IPS-NIHi11 (cell line): ENCODE results near the gene HKDC1.

ENCODE experiments used
- DNase-seq: peaks from one replicate; pipeline ENCODE4 v3.0.0; 2012; ENCODE audit warnings: mixed read lengths, low spot score

The HKDC1 gene

DNA sequence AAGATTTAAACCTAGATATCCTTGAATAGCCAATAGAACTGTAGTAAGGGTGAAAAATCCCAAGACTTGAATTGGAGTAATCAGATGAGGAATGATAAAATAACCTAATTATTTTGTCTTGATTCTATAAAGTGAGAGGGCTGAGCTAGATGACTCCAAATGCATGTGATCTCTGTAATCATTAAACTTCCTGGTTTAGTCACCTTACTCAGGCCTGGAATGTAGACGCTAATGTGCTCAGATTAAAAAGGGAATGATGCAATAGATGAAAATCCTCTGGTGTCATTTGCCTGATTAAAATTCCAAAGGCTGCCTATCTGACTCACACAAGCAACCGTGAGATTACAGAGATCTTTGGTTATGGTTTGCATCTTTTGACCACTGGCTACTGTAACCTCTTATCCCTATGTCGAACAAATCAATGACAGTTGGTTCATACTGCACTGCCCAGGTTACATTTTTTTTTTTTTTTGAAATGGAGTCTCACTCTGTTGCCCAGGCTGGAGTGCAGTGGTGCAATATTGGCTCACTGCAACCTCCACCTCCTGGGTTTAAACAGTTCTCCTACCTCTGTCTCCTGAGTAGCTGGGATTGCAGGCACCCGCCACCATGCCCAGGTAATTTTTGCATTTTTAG is 2.9 kb upstream of the HKDC1 start:
- no peak for DNase-seq

DNA sequence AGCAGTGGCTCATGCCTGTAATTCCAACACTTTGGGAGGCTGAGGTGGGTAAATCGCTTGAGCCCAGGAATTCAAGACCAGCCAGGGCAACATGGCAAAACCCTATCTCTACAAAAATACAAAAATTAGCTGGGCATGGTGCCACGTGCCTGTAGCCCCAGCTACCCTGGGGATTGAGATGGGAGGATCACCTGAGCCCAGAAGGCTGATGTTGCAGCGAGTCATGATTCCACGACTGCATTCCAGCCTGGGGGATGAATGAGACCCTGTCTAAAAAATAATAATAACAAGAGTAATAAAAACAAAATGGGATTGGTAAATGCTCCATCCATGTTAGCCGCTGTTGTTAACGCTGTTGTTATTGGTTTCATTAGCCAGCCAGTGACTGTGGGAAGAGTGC is 1.3 kb upstream of the HKDC1 start:
- DNase-seq, result no peak

DNA sequence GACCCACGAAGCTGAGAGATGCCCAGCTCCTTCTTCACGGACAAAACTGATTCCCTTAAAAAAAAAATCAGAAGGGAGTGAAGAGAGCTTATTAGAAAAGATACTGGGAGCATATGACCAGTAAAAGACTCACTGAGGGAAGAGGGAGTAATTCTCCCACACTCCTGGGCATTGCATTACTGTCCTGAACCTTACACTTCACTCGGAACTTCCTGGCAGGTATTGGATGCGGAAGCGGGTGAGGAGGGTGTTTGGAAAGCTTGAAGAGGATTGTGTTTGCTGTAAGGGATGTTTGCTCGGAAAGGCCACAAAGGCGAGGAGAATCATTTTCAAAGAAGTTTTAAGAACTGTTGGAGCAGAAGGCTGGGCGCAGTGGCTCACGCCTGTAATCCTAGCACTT is 375 bp downstream of the HKDC1 start:
- no peak for DNase-seq

DNA sequence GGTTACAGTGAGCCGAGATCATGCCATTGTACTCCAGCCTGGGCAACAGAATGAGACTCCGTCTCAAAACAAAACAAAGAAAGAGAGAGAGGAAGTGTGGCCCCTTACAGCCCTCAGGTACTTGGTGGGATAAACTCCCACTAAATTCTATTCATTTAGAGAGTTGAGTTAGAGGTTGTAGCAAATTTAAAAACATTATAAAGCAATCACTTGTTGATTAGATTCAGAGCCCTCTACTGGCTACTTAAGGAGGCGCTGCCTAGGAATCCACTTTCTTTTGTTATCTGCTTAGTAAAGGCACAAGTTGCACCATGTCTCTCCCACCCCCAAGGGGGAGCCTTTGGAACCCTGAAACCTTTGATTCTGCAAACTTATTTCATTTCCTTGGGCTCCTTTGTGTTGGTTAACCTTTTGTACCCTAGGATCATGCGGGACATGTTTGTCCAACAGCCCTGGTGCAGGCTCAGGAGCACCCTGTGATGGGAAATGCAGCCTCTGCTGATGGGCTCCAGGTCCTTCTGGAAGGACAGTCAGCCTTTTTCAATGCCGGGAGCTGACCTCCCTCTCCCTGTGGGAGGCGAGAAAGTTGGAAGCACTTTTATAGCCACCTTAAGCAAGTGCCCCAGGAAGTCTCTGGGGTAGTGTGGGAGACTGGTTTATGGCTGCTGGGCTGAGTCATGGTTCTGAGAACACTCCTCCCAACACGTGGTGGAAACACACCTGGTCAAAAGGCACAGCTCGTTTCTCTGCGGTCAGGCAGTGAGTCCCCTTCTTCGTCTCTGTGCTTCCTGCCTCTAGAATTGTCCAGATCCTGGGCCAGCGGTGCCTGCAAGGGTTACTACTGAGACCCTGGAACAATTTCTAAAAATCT is 2.3 kb downstream of the HKDC1 start:
- DNase-seq, result peak; percentile 78

DNA sequence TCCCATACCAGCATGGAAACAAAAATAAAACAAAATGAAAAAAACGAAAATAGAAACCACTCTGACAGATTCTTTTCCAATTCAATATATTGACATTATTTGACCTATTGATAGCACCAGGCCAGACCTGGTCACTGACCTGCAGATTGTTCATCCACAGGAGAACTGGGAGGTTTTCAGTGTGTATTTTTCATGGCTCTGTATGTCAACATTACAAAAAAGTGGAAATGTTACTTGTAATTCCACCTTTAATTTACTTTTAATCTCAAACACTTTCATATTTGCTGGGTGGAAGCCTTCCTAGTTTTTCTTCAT is 2.9 kb downstream of the HKDC1 start:
- DNase-seq, result no peak

DNA sequence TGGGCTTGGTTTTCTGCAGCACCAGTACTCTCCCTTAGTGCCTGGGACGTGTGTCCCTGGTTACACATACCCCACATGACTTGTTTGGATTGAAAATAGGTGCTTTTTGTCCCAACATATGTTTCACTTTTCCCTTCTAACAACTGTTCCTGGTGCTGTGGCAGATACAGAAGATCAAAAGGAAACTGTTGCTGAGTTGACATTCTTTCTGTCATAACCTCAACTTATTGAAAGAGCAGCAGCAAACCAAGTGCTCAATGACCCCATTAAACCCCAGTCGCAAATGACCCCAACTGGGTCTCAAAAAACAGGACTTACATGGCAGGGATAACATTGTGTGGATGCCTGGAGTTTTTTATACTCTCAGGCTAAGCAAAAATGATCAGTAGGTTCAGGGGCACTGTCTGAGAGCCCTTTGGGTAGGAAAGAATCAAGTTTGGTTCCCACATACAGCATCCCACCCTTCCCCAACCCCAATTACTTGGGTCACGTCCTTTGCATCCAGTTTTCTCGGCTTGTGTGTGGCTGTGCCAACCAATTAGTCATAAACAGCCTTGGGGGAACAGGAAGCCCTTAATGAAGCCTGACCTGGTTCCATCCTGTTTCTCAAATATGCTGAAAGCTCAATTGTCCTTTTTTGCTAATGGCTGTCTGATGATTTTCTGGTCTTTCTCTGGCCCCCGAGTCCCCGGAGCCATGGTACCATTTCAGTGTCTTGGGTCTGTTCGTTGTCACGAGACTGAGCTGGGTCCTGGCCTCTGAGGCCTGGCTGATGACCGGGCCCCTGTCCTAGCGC is 4.9 kb downstream of the HKDC1 start:
- no peak for DNase-seq

DNA sequence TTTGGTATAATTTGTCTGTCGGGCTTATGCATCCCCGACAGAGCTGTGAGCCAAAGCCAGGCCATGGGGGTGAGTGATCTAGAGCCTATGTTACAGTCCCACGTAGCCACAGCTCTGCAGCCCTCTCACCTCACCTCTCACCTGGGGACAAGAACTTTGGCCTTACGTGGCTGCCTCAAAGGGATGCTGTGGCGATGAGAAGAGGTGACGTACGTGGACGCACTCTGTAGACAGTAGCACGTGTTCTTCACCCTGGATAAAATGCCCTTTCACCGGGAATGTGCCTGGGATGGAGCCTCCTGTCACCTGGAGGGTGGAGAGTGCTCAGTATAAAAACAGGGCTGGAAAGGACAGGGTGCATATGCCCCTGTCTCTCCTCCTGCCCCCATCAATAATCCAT is 5.5 kb downstream of the HKDC1 start:
- DNase-seq, result no peak

DNA sequence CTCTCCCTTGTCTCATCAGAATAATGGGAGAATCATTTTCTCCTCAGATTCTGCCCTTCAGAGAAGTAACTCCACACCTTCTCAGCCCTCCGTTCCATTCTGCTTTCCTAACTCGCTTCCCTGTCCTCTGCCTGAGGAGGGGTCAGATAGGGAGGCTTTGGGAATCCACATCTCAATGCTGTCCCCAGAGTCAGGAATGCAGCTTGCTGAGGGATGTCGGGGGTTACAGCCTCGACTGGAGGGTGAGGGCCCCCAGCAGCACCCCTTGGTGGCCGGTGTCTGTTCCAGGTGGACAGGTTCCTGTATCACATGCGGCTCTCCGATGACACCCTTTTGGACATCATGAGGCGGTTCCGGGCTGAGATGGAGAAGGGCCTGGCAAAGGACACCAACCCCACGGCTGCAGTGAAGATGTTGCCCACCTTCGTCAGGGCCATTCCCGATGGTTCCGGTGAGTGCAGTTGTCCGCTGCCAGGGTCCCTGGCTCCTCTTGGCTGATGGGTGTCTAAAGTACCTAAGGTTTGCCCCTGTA is 6.9 kb downstream of the HKDC1 start:
- peak; percentile 38 for DNase-seq

DNA sequence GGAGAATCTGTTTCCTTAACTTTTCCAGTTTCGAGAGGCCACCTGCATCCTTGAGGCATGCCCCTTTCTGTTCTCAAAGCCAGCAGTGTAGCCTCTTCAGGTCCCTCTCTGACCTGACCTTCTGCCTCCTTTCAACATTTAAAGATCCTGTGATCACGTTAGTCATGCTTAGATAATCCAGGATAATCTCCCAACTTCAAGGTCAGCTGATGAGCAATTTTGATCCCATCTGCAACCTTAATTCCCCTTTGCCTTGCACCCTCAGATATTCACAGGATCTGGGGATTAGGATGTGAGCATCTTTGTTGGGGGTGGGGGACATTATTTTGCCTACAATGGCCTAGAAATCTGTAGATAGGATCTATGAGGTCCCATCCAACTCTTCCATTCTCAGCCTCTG is 8.0 kb downstream of the HKDC1 start:
- DNase-seq, result no peak

DNA sequence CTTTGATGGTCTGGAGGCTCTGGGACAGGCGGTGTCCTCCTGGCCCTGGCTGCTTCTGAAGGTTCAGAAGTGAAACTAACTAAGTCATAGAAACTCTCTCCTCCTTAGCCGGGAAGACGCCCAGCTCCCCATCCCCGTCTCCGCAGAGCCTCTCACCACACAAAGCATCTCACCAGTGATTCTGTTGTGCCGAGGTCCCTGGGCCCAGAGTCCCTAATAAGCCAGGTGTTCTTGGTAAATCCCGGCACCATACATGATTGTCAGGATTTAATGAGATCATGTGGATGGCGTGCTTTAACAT is 9.4 kb downstream of the HKDC1 start:
- DNase-seq, result no peak

DNA sequence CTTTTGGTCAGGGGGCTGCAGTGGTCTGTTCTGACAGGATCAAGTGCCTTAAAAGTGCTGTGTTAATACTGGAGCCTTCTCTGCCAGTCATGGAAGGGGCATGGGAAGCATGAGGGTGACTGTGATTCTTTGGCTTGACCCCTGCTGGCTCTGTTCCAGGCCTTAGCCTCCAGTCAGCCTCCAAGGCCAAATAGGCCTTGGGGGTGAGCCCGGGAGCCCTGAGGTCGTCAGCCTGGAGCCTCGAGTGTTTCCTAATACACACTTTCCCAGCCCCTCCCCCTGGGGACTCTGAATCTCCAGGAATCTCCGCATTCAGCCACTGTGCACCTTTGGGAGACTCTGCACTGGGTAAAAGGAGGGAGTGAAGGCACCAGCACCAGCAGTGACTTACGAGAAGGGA is 10.0 kb downstream of the HKDC1 start:
- no peak for DNase-seq

DNA sequence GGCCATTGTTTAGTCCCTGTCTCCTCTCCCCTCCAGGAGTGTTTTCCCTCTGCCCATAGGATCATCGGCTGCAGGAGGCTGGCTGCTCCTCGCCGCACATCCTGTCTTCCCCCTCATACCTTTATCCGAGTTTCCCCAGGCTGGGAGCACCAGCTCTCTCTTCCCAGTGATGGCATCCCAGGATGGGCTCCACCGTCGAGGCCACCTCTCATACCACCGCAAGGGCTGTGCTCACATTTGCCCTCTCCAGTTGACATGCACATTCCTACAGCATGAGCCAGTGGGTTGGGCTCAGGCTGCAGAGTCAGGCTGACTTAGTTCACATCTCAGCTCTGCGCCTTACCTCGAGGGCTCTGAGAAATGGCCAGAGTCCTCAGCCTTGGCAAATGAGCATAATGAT is 12.1 kb downstream of the HKDC1 start:
- peak; percentile 55 for DNase-seq

DNA sequence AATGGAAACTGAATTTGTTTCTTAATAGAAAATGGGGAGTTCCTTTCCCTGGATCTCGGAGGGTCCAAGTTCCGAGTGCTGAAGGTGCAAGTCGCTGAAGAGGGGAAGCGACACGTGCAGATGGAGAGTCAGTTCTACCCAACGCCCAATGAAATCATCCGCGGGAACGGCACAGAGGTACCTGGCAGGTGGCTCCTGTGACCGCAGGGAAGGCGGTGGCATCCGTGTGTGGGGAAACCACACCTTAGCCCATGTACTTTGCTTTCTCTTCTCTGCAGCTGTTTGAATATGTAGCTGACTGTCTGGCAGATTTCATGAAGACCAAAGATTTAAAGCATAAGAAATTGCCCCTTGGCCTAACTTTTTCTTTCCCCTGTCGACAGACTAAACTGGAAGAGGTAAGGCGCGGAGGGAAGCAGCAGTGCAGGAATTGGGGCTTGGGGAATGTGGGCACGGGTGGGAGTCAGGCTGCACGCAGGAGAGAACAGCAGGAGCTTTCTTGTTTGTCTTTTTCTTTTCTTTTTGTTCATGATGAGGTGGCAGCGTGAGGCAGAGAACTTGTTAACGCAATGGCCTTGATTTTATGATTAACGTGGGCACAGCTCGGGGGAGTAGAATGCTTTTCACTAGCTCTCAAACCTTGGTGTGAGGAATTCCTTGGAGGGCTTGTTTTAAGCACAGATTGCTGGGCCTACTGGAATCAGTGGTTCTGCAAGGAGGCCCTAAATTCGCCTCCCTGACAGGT is 12.8 kb downstream of the HKDC1 start:
- DNase-seq, result no peak

DNA sequence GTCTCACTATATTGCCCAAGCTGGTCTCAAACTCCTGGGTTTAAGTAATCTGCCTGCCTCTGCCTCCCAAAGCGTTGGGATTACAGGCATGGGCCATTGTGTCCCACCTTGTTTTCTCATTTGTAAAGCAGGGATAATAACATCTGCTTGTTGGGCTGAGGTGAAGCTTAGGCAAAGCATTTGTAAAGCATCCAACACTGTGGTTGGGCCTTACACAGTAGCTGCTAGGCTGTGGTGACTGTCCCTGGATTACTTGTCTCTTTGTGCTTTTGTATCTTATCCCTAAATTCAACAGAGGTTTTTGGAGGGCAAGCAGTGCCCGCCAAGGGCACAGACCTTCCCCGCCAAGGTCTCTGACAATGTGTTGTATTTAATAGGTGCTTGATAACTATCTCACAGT is 14.3 kb downstream of the HKDC1 start:
- no peak for DNase-seq

DNA sequence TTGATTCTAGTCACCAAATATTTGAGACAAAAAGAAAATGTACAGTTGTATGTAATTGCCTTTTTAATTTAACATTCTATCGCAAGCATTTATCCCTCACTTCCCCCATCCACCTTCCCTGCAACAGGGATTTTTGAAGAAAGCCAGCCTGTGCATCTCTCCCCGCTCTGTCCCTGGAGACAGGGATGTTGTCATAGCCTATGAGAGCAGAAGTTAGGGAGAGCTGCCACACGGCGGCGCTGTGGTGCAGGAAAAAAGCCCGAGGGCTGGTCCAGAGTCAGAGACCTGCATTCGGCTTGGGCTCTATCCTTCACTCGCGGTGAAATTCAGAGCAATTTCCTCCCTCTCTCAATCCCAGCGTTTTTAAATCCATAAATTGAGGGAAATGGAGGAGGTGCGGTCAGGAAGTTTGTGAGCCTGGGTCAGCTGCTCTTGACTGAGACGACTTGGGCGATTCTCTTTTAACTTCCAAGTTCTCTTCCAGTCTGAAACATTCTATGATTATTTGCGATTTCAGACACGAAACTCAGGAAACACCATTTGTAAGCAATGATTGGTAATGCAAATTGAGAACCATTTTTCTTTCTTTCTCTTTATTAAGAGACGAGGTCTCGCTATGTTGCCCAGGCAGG is 17.5 kb downstream of the HKDC1 start:
- DNase-seq, result peak; percentile 89

DNA sequence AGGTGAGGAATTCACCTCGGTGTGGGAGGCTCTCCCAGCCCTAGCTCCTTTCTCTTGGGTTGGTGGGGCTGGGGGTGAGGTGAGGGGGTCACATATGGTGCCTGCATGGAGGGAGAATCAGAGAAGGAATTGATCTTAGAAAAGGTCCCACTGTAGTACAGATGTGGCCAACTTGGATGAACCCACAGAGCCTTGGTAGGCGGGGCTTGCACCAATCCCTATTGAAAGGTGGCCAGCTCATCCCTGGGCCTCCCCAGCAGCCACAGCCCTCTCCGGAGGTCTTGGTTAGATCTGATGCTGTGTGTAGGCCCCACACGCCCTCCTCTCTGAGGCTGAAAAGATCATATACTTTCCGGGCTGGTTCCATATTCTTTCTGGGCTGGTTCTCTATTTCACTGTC is 19.0 kb downstream of the HKDC1 start:
- DNase-seq, result no peak

DNA sequence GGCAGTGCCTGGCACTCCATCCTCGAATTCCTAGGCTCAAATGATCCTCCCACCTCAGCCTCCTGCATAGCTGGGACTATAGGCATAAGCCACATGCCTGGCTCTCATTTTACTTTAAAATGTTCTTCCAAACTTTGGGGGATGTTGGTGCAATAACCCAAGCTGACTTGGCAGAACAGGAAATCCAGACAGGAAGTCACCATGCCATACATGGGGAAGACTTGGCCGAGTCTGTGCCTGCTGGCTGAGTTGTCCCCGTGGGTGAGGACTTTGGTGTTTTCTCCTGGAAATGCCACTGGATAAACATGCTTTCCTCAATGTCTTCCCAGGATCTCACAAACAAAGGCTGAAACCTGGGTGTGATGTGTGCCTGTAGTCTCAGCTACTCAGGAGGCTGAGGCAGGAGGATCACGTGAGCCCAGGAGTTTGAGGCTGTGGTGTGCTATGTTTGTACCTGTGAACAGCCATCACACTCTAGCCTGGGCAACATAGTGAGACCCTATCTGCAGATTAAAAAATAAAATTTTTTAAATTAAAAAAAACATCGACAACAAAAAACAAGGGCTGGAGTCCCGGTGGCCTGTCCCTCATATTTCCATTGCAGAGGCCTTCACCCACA is 19.8 kb downstream of the HKDC1 start:
- DNase-seq, result no peak

DNA sequence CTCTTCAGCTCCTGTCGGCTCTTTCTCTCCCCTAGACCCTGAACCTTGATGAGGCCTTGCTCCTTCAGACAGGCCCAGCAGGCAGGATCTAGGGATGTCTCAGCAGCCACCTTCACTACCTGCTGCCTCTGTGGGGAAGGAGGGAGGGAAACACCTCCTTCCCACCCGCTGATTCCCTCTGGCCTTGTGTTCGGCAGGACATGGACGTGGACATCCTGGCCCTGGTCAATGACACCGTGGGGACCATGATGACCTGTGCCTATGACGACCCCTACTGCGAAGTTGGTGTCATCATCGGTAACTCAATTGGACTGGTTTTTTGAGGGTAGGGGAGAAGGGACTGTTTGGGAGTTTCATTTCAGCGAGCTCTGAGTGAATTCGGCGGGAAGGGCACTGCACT is 20.3 kb downstream of the HKDC1 start:
- no peak for DNase-seq

DNA sequence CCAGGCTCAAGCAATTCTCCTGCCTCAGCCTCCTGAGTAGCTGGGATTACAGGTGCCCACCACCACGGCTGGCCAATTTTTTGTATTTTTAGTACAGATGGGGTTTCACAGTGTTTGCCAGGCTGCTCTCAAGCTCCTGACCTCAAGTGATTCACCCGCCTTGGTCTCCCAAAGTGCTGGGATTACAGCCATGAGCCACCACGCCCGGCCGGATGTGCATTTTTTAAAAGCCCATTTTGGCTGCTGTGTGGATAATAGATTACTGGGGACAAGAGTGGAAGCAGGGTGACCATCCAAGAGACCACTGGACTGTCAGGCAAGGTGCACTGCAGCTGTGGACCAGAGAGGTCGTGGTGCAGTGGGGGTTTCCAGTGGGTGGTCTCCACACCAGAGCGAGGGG is 21.4 kb downstream of the HKDC1 start:
- DNase-seq, result no peak

DNA sequence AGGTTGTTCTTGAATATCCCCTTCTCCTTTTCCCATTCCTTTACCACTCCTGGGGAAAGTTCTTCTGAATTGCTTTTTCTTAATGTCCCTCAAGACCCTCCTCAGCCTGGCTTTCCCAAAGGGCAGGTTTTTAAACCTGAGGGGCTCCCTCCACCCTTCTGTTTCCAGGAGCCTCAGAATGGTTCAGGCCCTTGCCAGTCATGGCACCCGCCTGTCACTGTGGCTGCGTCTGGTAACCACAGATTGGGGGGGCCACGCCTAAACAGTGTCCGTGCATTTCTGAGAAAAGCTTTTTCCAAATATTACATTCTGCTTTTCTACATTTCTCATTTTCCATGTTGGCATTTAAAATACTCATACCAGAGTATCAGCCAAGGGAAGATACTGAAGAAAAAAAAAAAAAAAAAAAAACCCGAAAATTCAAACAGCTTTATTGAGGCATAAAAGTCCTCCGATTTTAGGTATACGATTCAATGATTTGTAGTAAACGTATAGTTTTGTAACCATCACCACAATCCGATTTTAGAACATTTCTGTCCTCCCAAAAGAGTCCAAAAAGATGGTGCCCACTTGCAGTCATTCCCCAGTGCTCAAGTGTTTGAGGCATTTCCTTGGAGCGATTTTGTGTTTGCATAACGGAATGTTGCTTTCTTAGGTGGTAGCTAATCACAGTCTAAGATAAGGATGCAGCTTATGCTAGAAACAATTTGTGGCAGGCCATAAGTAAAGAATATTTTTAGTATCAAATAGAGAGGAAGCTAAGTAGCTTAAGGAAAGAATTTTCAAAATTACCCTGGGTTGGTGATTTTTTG is 22.1 kb downstream of the HKDC1 start:
- DNase-seq, result no peak

DNA sequence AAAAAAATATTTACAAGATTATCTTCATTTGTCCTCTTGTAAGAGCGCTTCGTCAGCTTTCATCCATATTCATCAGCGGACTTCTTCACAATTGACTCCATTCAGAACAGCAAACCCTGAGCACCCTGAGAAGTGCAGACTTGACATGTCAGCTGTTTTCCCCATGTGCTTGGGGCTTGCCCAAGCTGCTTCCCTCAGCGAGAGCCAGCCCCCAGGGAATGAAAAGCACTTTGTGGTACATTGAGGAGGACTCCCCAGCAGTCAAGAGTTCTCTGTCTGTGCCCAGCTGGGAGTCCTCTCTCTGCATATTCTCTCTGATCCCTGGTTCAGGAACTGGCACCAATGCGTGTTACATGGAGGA is 22.7 kb downstream of the HKDC1 start:
- no peak for DNase-seq
